ENCODE measurements around the gene RNFT2. TPM values are rescaled to one million over a fixed set of nuclear protein-coding genes. Genes with fewer than 3 reads are reported as not detected.

Gene RNFT2
- total RNA-seq, 1 donor from 2014 or later: 45.2 TPM

DNA sequence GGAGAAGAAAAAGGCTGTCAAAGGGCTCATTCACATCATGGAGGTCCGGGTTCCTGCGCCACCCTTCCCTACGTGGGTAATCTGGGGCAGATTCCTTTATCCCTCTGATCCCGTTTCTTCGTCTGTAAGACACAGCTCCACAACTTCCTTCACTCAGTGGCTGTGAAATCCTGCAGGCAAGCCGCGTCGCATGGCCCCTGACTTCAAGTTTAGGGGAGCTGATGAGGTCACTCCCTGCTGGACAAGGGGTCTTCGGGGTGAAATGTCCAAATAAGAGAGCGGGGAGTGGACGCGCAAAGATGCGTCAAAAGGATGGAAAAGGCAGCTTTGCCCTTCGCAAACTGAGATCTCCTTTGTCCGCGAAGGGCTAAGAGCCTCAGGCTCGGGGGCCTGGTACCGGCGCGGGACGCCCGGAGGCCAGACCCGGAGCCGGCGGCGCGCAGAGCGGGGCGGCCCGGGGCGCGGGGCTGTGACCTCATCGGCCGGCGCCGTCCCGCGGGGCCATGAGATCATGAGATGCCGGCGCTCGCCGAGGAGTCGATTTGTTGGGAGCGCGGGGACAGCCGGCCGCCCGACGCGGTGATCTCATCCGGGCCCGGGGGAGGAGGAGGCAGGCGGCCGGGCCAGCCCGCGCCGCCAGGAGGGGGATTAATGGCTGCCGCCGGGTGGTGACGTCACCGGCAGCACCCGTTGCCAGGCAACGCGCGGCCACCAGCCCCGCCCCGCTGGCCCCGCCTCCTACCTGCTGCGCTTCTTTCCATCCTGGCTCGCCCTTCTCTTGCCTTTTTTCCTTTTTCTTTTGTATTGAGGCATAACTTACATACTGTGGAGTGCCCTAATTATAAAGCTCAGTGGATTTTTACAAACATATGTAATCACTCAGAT lies 81.1 kb downstream of the RNFT2 start:
- DNase-seq (ENCODE audit: low spot score in 2 of 2) (peak; percentile 97 to 98), FAIRE-seq (no peak)

DNA sequence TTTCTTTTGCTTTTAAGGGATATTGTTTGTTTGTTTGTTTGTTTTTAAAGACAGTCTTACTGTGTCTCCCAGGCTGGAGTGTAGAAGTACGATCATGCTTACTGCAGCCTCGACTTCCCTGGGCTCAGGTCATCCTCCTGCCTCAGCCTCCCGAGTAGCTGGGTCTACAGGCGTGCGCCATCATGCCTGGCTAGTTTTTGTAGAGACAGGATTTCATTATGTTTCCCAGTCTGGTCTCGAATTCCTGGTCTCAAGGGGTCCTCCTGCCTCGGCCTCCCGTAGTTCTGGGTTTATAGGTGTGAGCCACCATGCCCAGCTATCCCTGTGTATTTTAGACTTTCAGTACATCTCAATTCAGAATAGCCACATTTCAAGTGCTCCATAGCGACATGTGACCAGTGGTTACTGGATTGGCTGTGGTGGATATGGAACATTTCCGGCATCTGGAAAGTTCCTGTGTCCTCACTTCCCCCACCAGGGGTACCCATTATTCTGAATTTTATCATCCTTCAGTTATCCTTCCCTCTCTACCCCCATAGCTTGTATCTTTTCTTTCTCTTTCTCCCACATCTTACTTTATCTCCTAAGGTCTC lies 82.0 kb downstream of the RNFT2 start:
- FAIRE-seq: no peak

DNA sequence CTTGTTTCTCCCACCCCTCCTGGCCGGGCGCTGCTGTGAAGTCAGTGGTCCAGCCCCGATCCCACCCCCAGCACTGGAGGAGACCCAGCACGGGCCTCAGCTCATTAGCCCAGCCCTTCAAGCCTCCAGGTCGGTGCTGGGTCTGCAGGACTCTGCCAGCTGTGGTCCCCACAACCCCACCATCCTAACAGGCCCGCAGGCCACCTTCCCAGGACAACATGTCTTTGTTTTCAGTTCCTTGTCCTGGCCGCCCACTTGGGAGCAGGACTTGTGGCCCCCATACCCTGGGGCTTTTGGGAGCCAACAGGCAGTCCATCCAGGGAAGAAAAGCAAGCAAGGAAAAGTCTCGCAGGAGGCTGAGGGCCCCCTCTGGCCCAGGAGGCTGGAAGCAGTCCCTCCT lies 83.2 kb downstream of the RNFT2 start:
- no peak for DNase-seq (ENCODE audit: low spot score in 2 of 2)
- no peak for FAIRE-seq

More for the DNA sequence above, 82.0 kb downstream of the RNFT2 start:
- no peak for DNase-seq (ENCODE audit: low spot score in 2 of 2)

DNA sequence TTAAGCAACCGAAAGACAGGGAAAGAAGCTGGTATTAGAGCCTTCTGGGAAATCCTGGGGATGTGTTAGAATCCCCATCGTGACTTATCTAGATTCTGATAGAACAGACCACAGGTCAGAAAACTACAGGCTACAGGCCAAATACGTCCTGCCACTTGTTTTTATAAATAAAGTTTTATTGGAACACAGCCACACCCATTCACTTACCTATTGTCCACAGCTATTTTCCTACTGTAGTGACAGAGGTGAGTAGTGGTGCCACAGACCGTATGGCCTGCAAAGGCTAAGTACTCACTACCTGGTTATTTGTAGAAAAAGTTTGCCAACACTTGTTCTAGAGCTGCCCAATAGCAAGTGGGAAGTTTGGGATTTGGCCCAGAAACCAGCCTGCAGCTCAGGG lies 89.3 kb downstream of the RNFT2 start:
- DNase-seq (ENCODE audit: low spot score in 2 of 2) (no peak), FAIRE-seq (no peak)

DNA sequence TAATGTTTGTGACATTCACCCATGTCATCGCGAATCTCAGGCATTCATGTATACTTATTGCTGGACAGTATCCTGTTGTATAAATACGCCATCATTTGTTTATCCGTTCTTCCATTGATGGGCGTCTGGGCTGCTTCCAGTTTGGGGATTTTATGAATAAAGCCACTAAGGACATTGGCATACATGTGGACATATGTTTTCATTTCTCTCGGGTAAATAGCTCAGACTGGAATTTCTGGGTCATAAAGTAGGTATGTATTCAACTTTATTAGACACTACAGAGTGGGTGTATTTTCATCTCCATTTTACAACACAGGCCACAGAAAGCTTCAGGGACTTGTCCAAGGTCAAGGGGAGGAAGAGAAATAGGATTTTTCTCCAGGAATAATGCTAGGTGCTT lies 94.2 kb downstream of the RNFT2 start:
- FAIRE-seq (no peak), DNase-seq (ENCODE audit: low spot score in 2 of 2) (no peak)

DNA sequence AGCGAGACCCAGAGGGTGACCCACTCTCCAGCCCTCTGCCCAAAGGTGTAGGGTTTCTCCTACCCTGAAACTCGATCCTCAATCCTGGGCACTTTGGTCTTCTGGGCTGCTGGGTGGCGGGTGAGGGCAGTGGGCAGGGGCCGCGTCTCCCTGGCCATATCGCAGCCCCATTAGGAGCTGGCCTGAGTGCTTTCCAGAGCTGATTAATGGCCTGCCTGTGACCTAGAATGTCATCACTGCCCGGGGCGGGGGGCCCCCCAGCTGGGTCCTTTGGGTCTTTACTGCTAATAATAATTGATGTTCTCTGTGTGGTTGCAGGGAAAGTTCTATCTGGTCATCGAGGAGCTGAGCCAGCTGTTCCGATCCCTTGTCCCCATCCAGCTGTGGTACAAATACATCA lies 95.4 kb downstream of the RNFT2 start:
- DNase-seq (ENCODE audit: low spot score in 2 of 2): no peak
- FAIRE-seq: no peak

DNA sequence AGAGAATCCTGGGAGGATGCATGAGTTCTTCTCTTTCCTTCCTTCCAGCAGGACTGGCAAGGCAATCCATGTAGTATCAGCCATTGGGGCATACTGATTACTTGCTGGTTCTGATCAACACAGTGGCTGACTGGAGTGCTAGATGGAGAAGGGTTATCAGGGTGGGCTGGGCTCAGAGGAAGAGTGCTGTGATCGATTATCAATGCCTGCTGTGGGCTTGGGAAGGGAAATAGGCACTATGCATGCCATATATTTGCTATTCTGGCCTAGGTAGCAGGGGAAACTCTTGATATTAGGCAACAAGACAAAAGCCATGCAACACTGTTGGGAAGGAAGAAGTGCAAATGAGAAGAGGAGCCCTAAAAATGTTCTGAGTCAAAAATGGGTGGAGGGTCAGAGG lies 97.4 kb downstream of the RNFT2 start:
- DNase-seq (ENCODE audit: low spot score in 2 of 2) (no peak), FAIRE-seq (no peak)

DNA sequence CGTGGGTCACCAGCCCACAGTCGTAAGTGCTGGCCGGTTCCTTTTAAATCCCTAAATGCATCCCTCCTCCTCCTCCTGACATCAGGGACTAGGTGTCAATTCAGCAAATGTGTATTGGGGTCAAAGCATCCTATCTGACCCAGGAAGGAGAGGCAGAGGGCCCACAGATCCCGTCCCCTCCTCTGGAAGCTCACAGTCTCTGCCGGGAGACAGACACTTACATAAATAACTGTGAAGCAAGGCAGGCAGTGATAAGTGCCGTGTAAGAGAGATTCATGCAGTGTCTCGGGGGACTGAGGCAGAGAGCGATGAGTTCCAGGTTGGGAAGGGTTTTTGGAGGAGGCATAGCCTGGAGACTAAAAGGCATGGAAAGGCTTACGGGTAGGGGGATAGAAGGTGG lies 99.0 kb downstream of the RNFT2 start:
- FAIRE-seq: no peak
- DNase-seq (ENCODE audit: low spot score in 2 of 2): no peak

DNA sequence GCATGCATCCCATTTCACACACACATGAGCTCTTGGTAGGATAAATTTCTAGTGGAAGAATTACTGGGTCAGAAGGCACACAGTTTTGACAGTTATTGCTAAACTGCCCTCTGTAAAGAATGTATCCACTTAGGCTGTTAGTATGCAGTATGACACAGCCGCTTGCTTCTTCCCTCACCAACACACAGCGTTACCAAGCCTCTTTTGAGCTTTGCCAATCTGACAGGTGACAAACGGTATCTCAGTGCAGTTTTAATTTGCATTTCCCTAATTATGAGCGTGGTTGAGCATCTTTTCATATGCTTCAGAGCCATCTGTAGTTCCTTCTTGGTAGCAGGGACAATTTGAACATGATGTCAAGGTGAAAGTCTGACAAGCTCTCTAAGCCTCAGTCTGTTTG lies 100.2 kb downstream of the RNFT2 start:
- no peak for DNase-seq (ENCODE audit: low spot score in 2 of 2)

DNA sequence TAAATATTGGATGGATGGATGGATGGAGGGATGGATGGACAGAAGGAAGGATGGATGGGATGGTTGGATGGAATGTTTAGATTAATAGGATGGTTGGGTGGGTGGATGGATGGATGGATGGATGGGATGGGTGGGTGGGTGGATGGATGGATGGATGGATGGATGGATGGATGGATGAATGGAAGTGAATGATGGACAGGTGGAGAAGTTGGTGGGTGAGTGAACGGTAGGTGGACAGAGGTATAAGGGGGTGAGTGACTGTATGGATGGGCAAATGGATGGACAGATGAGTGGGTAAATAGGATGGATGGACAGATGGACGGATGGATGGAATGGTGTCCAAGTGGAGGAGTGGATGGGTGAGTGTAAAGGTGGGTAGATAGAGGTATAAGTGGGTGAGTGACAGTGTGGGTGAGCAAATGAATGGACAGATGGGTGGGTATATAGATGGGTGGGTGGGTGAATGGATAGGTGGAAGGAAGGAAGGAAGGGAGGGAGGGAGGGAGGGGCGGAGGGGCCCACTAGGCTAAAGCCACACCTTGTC lies 101.2 kb downstream of the RNFT2 start:
- FAIRE-seq (no peak), DNase-seq (ENCODE audit: low spot score in 2 of 2) (no peak)

More for the DNA sequence above, 100.2 kb downstream of the RNFT2 start:
- FAIRE-seq: no peak

DNA sequence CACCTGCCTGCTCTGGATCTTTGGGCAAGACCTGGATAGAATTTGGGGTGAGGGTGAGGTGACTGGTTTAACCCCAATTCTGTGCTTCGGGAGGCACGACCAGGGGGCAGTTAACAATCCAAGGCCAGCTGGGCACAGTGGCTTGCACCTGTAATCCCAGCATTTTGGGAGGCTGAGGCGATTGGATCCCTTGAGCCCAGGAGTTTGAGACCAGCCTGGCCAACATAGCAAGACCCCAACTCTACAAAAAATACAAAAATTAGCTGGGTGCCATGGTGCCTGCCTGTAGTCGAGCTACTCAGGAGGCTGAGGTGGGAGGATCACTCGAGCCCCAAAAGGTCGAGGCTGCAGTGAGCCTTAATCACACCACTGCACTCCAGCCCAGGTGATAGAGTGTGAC lies 105.0 kb downstream of the RNFT2 start:
- no peak for FAIRE-seq

DNA sequence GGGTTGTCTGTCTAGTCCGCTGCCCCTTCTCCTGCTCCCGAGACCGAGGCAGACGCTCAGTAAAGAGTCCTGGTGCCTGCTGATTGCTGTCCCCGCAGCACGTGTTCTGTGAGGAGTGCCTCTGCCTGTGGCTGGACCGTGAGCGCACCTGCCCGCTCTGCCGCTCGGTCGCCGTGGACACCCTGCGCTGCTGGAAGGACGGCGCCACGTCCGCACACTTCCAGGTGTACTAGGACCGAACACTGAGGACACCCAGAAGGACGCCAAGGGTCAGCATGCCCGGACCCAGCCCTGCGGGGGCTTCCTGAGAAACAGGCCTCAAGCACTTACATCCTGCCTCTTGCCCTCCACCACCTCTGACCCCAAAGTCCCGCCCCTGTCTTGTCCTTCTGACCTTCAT lies 111.1 kb downstream of the RNFT2 start:
- DNase-seq (ENCODE audit: low spot score in 2 of 2): no peak
- FAIRE-seq: no peak

More for the DNA sequence above, 105.0 kb downstream of the RNFT2 start:
- DNase-seq (ENCODE audit: low spot score in 2 of 2): no peak

DNA sequence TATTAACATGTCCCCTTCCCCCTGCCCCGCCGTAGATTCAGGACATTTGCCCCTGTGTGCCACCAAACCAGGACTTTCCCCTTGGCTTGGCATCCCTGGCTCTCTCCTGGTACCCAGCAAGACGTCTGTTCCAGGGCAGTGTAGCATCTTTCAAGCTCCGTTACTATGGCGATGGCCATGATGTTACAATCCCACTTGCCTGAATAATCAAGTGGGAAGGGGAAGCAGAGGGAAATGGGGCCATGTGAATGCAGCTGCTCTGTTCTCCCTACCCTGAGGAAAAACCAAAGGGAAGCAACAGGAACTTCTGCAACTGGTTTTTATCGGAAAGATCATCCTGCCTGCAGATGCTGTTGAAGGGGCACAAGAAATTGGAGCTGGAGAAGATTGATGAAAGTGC lies 114.2 kb downstream of the RNFT2 start:
- DNase-seq (ENCODE audit: low spot score in 2 of 2) (no peak), FAIRE-seq (no peak)

DNA sequence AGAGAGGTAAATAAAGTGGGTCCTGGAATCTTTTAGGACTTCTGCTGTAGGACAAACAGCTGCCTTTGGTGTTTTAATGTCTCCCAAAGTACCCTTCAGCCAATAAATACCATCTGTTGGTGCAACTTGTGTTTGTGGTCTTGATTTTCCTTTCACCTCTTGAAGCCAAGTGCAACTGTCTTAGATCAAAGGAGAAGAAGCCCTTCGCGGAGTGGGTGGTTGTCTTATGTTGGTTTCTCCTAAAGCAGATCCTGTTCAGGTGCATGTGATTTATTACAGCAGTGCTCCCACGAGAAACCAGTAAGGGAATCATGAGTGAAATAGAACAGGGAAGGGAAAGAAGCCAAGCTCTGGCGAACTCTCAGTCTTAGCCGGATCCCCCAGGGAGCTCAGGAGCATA lies 115.4 kb downstream of the RNFT2 start:
- no peak for FAIRE-seq
- DNase-seq (ENCODE audit: low spot score in 2 of 2): no peak

DNA sequence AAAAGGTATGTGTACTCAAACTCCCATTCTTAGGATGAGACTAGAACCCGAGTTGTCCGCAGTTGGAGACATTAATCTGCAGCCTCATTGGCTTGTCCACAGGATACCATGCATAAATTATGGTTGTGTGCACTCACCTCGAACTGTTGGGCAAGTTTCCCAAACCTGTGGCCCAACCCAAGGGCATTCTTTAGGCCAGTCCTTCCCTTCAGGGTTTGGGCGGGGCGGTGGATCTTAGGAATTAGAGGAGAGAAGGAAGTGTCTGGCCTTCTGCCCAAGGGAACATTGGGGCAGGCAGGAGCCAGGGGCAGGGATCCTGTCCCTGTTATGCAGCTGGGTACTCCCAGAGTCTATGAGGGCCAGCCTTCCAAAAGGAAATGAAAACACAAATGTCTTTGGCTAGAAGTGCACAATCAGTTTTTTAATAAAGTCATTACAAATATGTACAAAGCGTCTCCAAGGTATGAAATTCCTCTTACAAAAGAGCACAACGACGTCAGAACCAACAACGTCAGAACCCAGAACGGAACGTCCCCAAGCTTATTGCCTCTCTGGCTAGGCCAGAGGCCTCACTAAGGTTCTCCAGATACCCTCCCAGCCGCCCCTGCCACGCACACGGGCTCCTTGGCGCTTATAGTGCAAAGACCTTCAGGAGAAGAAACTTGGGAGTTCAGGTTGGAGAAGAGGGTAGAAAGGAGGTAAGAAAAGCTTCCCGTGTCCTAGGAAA lies 117.8 kb downstream of the RNFT2 start:
- DNase-seq (ENCODE audit: low spot score in 2 of 2): no peak
- no peak for FAIRE-seq

DNA sequence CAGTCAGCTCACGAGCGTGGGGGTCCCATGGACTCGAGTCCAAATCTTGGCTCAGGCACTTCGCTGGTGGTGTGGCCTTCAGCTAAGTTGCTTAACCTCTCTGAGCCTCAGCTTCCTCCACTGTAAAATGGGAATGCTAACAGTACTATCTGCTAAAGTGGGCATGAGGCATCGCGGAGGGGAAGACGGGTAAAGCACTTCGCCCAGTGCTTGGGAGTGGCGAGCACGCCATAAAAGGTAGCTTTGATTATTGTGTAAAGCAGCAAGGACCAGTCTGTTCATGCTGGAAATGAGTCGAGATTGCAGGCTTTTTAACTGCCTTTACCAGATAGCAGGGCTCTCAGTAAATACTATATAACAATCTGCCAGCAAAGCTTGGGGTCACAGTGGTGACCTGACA lies 118.6 kb downstream of the RNFT2 start:
- DNase-seq (ENCODE audit: low spot score in 2 of 2) (no peak), FAIRE-seq (no peak)

DNA sequence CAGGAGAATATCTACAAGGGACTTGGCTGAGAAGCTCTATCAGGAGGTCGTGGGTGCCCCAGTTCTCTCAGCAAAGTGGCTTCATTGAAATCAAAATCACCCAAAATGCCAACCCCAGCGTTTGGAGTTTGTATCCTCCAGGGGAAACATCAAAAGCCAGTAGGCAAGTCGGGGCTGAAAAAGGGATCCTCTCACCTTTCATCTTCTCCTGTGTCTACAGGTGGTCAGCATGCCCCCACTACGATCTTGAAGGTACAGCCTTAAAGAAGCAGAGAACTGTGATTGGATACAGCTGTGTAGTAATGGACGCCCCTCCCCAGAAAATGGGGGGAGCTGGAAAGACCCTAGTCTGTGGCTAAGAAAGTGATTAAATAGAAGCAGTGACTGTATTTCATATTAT lies 121.0 kb downstream of the RNFT2 start:
- FAIRE-seq (no peak), DNase-seq (ENCODE audit: low spot score in 2 of 2) (no peak)

DNA sequence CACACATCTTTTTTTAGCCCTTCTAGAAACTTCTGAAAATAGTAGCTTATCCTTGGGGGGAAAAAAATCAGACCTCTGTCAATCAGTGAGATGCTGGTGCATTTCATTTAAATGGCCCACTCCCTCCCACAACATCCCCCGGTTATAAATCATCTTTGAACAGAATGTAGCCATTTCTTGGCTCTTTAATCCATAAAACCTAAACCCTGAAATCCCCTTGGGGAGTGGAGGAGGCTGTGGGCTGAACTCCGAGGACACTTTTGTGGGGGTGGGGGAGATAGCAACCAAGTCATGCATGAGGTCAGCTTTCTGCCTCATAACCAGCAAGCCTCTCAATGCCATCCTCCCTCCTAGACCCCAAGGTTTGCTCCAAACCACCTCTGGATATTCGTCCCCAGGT lies 122.1 kb downstream of the RNFT2 start:
- FAIRE-seq: no peak
- DNase-seq (ENCODE audit: low spot score in 2 of 2): no peak

DNA sequence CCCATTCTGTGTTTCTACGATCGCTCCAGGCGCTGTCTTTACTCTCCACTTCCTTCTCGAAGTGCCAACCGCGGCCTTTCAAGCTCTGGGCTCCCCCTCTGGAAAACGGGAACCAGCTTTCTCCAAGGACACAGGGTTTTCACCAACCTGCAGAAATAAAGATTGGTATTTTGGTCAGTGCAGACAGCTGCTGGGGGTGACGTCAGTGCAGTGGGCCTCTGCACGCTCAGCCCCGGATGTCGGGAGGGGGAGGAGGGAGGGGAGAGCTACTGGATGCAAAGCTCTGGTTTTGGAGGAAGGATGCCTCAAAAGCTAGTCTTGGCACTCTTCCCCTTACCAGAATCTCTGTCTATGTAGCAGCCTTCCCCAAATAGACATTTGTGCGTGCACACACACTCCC lies 123.2 kb downstream of the RNFT2 start:
- DNase-seq (ENCODE audit: low spot score in 2 of 2): peak in 1 of 2 donors; percentile 49
- FAIRE-seq: no peak

DNA sequence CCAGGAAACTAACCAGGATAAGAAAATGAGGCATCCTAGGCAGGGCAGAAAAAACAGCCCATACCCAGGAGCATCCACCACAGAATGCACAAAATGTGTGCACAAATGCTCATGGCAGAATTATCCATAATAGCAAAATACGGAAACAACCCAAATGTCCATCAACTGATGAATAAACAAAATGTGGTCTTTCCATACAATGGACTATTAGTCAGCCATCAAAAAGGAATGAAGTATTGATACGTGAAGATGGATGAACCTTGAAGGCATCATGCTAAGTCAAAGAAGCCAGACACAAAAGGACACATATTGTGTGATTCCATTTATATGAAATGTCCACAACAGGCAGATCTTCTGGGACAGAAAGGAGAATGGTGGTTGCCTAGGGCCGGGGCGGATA lies 124.1 kb downstream of the RNFT2 start:
- no peak for FAIRE-seq
- no peak for DNase-seq (ENCODE audit: low spot score in 2 of 2)

DNA sequence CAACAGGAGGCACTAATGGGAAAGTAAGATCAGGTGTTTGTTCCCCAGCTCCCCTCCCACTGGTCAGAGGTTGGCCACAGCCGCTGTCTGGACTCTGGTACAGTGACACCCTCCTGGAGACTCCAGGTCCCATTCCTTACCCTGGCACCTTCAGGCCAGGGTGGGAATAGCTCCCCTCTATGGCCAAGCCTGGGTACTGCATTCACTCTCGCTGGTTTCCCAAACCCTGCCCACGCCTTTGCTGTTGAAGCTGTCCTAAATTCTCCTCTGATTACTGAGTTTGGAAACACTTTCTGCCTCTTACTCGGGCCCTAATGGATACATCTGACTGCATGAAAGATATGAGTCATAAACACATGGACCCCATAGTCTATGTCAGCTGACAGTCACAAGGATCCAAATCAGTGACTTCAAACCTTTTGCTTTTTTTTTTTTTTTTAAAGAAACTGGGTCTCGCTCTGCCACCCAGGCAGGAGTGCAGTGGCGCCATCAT lies 125.2 kb downstream of the RNFT2 start:
- DNase-seq (ENCODE audit: low spot score in 2 of 2) (no peak), FAIRE-seq (no peak)
